KBM-7 (cell line): Measurements from ENCODE around the gene CYP27B1.

ENCODE experiments used
- DNase-seq: peaks from one replicate; pipeline ENCODE4 v3.0.0-alpha.2; 2015
- in situ Hi-C: fragments of 300-500 bp; cut with MboI; formaldehyde crosslinking; loops from 2 replicates; pipeline ENCODE4 v1.14.3; 2020; ENCODE audit warnings: low sequenced_read_pairs, low pct_unique_long_range_greater_than_20kb, mixed read lengths

Gene CYP27B1, protein sequence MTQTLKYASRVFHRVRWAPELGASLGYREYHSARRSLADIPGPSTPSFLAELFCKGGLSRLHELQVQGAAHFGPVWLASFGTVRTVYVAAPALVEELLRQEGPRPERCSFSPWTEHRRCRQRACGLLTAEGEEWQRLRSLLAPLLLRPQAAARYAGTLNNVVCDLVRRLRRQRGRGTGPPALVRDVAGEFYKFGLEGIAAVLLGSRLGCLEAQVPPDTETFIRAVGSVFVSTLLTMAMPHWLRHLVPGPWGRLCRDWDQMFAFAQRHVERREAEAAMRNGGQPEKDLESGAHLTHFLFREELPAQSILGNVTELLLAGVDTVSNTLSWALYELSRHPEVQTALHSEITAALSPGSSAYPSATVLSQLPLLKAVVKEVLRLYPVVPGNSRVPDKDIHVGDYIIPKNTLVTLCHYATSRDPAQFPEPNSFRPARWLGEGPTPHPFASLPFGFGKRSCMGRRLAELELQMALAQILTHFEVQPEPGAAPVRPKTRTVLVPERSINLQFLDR

DNA sequence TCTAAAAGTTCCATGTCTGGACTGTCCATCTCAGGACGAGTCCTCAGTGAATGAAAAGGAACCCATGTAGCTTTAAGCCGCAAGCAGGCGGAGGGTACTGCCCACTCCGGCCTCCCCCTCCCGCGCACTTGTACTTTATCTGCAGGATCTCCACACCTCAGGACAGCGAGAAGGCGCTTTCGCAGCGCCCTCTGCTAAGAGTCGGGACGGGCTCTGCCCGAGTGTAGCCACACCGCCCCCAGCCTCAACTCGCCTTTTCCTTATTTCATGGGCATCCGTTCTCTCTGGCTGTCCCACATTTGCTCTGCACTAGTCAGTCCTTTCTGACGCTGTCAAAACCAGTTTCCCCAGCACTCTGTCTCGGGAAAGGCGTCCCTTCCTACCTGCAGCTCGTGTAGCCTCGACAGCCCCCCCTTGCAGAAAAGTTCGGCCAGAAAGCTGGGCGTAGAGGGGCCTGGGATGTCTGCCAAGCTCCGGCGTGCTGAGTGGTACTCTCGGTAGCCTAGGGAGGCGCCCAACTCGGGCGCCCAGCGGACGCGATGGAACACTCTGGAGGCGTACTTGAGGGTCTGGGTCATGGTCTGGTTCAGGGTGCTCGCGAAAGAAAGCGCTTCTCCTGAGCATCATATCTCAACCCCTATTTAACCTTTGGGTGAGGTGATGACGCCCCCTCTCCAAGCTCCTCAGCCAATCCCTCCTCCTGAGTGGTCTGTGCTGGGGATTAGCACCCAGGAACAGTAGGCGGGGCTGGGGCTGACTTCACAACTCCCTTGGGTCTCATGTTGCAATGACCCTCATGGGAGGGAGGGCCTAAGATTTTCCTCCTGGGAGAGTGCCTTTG, at the start of gene CYP27B1:
Gene CYP27B1 (minus strand): TSS at position 615 of the 841 bp plus-strand sequence. CDS start 37 bp downstream, at position 578.
- DNase-seq = no peak
- in situ Hi-C loops = no loop called here

DNA sequence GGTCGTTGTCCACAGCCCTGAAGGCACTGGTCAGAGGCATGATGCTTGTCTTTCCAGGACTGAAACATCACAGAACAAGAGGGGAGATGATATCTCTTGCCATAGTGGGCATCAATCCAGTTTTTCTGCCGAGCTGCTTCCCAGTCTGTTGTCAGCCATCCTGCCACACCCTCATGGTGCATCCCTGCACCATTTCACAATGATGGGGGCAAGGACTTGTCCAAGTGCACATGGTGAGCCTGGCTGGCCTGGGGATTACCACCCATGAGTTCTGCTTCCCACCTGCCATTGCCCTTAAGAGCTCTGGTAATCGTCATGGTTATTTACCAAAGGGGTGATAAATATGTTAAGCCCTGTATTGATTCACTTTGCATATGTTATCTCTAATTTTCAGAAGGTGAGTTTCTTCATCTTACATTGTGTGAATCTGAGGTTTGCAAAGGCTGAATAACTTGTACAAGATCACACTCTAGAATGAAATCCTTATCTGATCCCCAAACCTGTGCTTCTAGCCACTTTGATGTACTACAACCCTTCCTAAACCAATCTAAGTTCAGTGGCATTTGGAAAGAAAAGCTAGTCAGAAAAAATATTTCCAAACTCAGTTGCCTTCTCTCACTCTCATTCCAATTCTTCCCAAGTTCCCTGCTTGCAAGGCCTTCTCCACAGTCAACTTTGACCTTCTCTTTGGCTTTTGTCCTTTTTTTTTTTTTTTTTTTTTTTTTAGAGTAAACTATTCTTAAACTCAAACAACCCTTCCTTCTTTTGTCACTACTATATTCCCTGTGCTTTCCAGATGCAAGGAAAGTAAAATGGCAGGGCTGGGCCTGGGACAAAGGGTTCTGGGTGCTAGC, 49.4 kb upstream of the CYP27B1 start:
- no peak for DNase-seq
- in situ Hi-C loops = no loop called here

DNA sequence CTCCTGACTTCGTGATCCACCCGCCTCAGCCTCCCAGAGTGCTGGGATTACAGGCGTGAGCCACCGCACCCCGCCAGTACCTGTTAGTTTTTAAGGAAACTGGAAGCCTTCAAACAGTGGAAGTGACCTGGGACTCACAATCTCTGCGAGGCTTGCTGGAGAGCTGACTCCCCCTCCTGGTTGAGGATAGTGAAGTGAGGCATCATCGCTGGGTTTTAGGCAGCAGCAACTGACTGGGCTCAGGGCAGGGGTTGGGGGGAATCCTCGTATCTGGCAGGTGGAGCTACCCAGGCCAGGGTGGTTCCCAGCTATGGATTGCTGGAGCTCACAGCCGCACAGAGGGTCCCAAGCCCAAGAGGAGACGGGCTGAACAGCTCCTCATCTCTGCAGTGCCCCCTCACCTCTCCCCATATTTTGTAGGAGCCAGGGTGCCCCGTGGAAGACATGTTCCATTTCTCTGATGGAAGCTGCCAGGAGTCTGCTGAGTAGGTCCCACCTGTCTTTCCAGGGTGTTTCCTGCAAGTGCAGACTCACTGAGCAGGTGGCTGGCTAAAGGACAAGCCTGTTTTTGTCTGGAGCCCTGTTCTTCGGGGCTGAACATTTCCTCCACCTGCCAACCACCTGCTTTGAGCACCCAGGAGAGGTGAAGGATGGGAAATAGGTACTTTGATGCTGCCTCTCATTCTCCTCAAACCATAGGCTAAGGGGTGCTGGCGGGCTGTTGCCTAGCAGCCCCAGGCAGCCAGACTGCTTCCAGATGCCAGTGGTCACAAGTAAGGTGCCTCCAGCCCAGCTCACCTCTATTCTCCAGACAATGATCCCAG, 48.5 kb upstream of the CYP27B1 start:
- DNase-seq = no peak

DNA sequence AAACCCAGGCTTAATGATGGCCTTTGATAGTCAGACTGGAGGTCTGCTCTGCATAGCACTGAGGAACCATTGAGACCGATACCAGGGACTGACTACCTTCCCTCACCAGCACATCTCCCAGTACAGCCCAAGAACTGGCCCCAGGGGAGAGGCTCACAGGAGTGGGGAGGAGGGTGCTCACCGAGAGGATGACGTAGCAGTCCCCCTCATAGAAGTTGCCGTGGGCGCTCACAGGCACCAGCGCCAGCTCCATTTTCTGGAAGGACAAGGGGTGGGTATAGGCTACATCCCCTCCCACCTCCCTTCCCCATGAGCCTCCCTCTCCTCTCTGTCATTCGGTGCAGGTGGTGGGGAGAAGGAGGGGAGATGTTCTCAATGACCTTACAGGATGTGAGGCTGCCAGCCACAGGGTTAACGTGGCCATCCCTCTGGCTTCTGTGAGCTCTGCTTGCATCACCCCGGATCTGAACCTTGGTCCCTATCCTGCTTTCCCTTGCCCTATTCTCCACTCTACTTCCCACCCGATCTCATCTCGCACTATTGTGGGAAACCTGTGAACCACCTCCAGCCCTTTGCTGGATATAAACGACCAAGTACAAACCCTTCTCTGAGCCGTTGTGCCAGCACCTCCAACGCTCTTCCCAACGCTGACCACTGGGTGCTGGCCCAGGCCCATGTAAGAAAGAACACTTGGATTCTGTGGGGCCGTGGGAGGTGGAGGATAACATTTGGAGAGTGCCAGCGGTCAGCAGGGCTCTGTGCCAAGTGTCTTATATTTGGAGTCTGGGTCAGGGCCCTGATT, 47.3 kb upstream of the CYP27B1 start:
- in situ Hi-C loops = no loop called here
- DNase-seq = no peak

More for the DNA sequence above, 48.5 kb upstream of the CYP27B1 start:
- in situ Hi-C loops = no loop called here

DNA sequence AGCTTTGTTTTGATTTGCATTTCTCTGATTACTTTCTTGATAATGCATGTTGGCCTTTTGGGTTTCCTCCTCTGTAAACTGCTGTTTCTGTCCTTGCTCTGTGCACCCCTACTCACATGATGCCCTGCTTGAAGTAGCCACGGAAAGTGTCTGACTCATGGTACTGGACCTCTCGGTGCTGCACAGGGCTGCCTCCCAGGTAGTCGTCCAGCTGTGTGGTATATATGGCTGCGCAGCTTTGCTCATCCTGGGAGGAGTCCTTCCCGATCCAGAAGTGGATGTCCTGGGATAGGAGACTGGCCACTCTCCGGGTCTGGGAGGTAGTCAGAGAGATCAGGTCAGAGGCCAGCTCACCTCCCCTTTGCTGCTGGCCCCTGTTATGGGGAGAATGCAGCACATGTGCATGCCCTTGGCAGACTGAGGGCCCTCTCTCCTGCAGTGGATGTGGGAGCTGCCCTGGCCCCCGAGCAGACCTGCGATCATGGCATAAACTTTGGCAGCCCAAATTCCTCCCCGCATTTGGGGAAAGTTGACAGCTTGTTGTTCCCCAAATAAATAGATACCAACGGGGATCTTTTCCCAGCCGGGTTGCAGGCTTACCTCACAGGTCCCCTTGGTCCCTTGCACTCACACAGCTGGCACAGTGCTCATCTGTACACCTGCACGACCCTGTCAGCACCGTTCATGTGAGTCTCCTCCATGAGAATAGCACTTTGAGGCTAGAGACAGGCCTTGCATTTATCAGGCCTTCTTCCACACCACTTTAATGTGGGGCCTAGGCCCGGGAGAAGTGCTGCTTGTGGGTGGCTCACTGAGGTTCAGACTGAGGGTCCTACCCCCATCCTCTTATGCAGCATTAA, 46.5 kb upstream of the CYP27B1 start:
- DNase-seq = no peak
- in situ Hi-C loops = no loop called here

DNA sequence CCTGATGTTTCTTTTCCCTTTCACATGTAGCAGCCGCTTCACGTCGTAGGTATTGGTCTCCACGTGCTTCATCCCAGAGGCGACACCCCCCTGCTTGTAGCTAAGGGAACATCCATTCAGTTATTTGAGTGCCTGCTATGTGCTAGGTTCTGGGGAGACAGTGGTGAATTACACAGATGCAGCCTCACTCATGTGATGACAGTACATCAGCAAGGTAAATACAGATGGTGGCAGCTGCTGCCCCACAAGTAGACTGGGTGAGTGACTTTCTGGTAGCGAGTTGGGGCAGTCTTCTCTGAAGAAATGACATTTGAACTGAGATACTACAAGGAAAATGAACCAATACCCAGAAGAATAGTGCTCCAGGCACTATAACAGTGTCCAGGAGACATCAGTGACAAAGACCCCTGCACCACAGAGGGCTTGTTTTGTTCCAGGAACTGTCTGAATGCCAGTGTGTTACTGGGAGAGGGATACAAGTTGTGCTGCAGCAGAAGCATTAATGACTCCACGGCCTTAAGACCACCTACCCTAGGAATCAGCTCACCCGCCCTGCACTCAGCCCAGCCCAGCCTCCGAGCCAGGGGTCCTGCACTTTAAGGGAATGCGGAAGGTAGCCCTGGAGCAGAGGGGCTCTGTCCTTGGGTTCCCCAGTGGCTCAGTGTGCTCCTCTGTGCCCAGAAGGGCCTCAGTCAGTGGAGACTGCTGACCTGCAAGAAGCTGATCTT, 44.3 kb upstream of the CYP27B1 start:
- no peak for DNase-seq
- in situ Hi-C loops = no loop called here

DNA sequence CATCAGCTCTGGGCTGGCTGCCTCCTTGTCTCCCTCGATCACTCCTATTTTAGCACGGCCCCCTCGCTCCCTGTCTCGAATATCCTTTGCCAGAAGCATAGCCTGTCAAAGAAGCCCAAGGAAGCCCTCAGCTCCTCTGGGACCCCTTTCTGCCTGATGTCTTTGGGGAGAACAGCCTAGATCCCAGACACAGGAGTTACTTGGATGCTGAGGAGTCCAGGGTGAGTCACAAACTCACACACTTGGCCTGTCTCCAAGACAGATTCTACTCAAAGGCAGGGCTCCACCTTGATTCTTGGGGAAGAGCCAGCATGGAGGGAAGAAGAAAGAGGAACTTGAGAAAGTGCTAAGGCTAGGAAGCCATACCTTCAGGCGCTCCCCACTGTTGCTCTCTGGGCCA, 43.6 kb upstream of the CYP27B1 start:
- peak; percentile 59 for DNase-seq
- in situ Hi-C loops = no loop called here

DNA sequence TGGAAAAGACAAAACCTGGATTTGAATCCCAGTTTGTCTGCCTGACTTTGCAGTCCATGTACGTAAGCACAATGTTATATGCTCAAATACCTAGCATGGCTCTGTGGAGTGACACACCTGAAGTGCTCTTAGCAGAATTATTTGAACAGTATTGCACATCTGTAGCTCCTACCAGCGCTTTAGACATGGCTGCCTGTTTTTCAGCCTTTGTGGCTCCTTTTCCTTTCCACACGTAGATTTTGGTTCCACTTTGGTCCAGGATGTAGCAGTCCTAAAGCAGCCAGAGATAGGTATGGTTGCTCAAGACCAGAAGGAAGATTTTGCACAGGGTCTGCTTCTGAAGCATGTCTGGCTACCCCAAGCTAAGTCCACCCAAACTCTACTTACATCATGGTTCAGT, 42.5 kb upstream of the CYP27B1 start:
- in situ Hi-C loops = no loop called here
- DNase-seq = no peak

DNA sequence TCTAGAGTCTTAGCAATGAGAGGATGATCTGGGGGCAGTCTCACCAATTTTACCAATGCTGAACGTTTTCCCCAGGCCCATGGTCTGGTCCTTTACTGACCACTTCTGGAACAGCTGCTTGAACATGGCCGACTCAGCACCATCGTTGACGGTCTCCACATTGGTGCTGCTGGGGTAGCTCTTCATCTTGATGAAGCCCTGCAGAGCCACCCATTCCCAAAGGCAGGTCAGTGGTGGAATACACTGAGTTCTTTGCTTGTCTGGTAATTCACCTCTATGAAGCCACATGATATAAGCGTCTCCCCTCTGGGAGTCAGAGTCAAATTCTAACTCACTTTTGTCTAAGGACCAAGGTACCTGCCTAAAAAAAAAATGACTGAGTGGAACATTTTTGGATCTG, 41.5 kb upstream of the CYP27B1 start:
- no peak for DNase-seq
- in situ Hi-C loops = no loop called here

DNA sequence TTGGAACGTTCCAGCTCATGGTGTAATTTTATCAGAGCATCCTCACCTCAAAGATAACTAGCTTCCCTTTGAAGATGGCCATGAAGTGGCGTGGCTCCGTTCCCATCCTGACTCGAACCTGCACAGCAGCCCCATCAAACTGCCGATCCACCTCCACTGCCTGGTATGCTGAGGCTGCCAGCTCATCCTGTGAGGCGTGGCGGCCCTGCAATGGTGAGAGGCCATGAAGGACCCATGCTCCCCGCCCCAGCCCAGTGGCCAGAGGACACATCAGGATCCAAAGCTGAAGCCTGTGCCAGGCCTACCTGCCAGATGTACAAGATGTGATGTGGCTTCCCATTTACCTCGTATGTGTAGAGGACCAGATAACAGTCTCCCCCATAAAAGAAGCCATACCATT, 40.4 kb upstream of the CYP27B1 start:
- DNase-seq = no peak
- in situ Hi-C loops = no loop called here

DNA sequence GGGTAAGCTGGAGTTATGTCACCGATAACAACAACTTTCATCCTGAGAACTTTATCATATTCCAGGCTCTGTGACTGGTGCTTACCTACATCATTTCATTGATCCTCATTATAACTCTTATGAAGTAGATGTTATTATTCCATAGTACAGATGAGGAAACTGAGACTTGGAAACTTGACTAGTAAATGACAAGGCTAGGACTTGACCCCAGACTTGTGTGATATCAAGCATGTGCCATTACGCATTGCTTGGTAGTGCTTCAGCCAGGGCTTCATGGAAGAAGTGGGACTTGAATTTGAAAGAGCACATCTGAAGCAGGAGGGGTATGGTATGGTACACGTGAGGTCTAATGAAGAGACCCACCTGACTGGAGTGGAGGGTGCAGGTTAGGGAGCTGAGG, 39.8 kb upstream of the CYP27B1 start:
- no peak for DNase-seq
- in situ Hi-C loops = no loop called here

DNA sequence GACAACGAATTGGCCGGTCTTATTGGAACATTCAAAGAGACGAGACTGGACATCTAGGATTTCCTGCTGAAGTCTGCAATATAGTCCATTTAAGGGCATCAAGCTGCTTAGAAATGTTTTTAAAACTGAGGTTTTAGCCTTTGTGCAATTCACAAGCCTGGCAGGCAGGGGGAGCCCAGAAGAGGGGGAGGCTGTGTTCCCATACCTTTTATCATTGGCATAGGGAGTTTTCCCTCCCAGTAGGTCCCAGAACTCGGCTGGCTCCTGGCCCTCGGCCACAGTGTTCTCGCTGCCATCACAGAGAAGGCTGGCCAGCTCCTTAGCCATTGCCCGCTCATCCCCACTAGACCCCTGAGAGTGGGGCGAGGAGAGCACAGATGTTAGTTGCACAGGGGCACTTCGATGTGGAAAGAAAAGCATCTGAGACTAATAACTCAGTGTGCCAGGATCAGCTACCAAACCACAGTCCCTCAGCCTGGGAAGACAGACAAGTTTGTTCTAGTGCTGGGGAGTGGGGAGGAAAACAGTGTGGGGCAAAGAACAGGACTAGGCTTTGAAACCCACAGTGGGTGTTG, 36.5 kb upstream of the CYP27B1 start:
- in situ Hi-C loops = no loop called here

DNA sequence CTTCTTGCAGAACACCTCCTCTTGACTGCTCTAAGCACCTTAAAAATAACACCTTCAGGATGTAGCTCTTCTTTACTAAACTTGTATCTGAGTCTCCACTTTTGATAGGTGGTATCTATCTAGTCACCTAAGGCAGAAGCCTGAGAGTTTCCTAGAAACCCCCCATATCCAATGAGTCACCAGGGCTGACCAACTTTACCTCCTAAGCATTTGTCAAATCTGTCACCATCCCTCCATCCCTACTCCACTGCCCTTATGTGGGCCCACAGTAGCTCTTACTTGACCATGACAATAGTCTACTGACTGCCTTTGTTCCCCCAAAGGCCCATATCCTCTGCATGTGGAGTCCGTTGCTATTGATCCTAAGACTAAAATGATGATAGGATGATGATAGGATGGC, 35.7 kb upstream of the CYP27B1 start:
- in situ Hi-C loops = no loop called here
- no peak for DNase-seq

More for the DNA sequence above, 36.5 kb upstream of the CYP27B1 start:
- DNase-seq = peak; percentile 41

DNA sequence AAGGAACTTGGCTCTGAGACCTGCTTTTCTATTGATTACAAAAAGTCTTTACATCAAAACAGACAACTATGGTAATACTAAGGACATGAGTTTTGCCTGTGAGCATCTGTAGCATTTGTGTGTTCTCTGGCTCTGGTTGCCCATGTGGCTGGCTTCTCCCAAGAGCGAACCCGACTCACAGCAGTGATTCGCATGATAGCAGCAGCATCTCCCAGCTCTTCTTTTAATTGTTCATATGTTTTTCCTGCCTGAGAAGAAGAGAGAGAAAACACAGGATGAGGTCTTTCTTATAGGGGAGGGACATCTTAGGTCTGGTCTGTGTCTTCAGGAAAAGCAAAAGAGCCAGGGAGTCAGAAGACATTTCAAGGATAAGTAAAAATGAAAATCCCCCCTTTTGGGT, 34.1 kb upstream of the CYP27B1 start:
- no peak for DNase-seq
- in situ Hi-C loops = no loop called here

DNA sequence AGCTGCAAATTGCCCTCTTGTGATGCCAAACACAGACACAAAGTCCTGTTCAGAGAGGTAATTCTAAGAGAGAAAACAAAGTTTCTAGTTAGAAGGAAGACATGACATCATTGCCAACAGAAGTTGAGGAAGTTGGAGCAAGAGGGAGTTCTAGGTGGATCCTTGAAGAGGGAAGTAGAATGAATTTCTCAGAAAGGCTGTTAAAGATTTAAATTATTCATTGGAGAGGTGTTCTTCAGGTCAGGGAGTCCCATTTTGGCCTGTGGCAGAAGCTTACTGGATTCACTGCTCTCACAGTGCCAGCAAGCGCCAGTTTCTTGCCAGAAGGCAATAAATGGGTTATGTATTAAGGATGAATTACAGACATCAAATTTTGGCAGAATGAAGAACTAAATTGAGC, 31.1 kb upstream of the CYP27B1 start:
- in situ Hi-C loops = no loop called here
- peak; percentile 60 for DNase-seq

DNA sequence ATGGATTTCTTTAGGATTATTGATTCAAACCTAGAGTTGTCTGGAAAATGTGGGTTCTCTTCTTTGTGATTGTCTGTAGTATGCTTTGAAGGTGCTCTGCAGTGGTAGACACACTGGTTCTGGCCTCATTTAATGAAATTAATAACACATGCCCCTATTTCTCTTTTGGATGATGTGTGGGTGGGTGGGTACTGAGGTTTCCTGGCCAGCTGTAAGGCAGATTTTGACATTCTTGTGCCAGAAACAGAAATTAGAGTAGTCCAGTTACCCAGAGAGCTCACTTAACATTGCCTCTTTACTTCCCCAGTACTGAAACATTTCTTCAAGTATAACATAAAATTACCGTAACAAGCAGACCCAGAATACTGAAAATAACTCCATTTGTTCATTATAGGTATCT, 30.1 kb upstream of the CYP27B1 start:
- in situ Hi-C loops = no loop called here
- DNase-seq = no peak
